ENCODE results near the gene CHN2.

The CHN2 gene

DNA sequence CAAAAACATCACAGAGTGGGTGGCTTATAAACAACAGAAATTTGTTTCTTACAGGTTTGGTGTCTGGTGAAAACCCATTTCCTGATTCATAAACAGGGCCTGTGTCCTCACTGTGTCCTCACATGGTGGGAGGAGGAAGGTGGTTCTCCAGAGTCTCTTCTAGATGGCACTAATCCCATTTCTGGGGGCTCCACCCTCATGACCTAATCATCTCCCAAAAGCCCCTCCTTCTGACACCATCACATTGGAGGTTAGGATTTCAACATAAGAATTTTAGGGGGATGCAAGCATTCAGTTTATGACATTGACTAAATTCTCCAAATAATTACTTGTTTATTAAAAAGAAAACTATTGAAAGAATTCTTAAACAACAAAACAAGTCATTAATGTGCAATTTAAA lies 116.0 kb downstream of the CHN2 start:
- DNase-seq (ENCODE audit: low spot score), result no peak

DNA sequence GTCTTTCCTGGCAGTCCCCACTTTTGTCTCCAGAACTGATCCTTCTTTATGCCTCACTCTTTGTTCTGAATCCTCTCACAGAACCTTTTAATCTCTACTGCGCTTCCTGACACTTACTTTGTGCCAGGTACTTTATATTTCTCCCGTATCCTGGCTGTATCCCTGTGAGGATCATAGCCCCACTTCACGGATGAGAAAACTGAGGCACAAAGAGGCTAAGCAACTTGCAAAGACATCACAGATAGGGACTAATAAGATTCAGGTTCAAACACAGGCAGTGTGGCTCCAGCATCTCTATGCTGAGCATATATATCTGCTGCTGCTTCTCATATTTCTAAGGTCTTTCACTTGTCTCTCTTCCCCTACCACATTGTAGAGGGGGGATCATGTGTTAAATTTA lies 116.7 kb downstream of the CHN2 start:
- no peak for DNase-seq (ENCODE audit: low spot score)

DNA sequence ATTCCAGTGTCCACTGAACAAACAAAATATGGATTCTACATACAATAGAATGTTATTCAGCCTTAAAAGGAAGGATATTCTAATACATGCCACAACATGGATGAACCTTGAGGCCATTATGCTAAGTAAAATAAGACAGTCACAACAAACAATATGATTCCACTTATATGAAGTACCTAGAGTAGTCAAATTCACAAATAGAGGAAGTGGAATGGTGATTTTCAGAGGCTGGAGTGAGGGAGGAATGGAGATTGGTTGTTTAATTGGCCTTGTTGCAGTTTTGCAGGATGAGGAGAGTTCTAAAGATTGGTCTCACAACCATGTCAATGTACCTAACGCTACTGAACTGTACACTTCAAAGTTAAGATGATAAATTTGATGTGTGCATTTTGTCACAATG lies 119.6 kb downstream of the CHN2 start:
- DNase-seq (ENCODE audit: low spot score), result no peak

DNA sequence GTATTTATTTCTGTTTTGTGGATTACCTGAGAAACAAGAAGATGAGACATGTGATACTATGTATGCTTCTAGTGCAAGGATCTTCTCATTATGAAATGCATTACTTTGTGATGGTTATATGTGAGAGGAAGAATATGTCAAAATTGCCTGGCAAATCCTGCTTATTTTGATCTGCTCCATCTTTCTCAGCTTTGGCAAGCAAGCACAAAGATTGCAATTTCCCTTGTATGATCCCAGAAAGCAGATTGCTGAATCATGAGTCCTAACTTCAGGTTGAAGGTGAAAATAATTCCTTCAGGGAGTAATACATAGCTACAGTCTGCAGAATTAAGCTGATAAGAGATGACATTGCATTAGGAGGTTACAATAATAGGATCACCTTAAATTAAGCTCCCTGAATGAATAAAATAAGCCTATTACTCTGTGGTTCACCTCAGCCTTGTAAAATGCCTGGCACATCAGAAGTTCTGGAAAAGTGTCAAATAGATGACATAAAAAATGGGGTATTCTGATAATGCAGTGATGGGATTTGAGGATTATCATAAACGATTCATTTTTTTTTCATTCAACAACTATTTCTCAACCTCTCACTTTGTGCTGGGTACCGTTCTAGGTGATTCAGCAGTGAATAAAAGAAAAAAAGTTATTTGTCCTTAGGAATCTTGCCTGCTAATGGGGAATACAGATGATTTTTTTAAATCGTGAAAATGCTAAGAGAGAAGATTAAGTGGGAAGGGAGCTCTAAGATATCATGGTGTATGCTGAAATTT lies 120.7 kb downstream of the CHN2 start:
- DNase-seq (ENCODE audit: low spot score), result no peak

DNA sequence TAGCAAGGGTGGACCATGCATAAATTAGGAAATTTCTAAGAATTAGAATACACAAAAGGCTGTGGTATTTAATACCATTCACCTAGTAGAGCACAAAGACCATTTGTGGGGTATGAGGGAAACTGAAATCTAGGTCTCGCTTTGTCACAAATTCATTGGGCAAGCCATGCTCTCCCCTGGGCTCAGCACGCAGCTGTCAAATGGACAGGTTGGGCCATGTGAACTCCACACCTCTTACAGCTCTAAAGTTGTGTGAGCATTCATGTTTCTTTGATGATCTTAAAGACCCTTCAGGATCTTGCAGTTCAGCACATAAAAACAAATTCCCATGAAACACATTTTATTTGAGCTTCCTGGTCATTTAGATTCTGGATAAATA lies 121.3 kb downstream of the CHN2 start:
- DNase-seq (ENCODE audit: low spot score), result no peak

DNA sequence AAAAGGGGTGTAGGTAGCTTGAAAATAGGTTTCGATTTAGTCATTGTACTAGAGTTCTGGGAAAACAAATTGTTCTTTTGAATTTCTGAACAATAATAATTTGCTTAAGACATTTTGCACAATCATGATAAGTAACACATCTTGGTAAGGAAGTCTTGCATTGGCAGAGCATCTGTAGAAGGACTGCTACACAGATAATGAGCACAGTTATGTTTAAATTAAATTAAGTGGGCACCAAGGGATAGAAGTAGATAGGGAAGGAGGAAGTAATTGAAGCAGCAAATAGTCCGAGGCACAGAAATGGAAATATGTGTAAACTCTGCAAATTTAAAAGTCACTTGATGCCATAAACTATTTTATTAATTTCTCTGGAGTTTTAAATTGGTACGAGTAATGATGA lies 122.4 kb downstream of the CHN2 start:
- DNase-seq (ENCODE audit: low spot score), result no peak

DNA sequence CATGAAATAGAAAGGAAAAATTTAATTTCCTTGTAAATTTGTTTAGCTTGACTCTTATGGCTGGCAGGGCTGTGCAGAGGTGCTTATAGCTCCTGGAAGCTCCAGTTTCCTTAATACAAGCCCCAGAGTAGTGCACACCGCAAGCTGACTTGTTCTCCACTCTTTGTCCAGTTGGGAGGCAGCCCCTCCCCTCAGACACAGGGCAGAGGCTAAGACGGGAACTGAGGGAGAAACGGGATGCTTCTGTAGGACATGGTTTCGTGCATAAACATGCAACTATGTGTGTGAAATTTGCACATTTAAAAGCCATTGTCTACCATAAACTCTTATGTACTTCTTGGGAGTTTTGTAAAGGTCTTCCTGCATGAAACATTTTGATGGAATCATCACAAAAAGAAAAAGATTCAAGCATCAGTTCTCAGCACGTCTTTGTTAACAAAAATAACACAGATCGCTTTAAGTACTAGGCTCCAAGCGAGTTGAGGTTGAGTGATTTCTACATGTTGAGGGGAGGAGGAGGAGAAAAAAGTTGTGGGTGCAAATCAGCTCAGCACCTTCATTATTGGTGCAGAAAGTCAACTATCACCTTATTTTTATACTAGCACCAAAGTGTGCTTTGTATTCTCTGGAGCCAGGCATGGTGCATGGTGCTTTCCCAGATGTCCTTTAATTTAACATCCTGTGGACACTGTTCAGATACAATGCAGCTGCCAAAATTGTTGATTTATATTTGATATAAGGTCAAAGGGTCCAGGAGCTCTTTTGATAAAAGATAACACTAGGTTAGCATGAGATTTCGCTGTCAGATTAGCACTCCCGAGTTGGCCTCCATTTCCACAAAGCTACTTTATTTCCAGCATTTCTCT lies 124.5 kb downstream of the CHN2 start:
- no peak for DNase-seq (ENCODE audit: low spot score)

DNA sequence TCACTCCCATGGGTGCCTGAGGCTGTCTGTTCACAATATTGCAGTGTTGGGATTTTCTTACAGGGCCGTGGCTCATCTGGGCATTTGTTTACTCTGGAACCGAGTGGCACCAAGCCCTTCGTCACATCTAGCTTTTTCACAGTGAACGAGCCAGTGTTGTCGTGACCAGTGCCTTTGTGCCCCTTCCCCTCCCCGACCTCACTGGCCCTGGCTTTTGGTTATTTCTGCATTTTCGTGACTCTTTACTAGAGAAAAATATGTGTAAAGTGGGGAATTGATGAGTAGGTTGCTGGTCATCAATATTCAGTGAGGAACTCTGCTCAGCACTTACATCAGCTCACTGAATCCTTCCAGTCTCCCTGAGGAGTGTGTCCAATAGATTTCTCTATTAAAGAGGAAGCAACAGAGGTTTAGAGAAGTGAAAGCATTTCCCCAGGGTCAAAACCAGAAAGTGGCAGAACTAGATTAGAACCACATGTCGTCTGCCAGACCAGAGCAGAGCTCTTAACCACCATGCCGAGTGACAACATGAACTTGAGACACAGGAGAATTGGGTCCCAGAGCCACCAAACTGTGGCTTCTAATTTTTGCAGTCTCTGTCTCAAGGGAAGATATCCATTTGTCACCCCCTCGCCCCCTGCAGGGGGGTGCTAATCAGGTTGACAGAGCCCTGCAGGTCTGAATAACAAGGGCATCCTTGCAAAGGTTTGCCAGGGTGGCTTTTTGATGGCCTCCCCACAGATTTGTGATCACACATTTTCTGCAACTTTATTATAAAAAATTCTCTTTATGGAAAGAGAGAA lies 125.3 kb downstream of the CHN2 start:
- DNase-seq (ENCODE audit: low spot score), result no peak

DNA sequence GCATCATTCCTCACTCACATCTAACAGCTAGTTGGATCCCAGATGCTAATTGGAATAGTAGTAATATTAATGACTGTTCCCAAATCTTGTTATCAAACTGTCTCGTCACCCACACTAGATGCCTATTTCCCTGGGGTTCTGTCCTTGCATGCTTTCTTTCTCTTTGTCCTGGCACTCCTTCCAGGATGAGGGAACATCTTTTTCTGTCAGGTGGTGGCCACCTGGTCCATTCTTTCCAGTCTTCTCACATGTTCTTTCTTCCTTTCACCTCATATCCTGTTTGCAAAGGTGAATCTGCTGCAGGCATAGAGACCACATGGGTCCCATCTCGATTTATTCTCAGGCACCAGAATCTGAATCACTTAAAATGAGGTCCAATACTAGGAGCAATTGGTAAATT lies 126.0 kb downstream of the CHN2 start:
- DNase-seq (ENCODE audit: low spot score), result no peak

DNA sequence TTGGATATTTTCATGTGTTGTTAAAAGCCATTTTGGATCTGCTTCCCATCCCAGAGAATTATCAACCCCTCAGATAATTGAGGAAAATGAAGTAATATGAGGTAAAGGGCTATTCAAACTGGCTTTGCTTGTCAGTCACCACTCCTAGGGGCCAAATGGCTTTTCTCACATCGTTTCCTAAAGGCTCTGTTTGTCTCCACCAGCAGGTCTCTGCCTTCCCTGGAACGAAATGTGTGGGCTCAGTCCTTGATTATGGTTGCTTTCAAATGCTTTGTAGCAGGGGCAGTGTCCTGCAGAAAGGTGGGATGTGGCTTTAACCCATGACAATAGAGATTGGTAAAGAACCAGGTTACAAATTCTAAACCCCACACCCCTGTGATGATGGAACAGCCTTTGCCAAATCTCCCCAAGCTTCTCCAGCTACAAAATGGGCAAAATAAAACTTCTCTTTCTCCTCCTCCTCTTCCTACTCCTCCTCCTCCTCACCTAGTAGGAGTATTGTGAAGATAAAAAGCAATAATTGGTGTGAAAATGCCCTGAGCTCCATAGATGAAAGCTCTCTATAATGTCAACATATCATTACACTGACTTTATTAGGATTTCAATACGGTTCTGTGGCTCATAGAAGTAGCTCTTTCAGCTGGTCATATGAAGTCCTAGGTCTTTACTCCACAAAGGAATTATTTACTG lies 127.6 kb downstream of the CHN2 start:
- no peak for DNase-seq (ENCODE audit: low spot score)

DNA sequence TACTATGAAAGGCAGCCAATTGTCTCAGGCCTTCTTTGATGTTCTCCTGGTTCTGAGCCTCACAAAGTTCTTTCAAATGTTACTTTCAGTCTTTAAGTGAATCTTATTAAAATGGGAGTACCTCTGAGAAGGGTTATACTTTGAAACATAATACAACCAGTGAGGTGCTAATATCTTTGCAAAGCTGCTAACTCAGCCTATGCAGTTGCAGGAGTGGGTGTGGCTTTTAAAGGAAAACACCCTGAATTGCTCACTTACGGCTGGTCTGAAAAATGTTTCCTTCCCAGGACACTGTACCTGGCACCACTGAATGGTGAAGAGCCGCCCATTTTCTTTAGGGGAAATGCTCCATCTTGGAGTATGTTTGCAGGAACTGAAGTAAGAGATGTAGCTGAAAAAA lies 130.9 kb downstream of the CHN2 start:
- DNase-seq (ENCODE audit: low spot score), result no peak

DNA sequence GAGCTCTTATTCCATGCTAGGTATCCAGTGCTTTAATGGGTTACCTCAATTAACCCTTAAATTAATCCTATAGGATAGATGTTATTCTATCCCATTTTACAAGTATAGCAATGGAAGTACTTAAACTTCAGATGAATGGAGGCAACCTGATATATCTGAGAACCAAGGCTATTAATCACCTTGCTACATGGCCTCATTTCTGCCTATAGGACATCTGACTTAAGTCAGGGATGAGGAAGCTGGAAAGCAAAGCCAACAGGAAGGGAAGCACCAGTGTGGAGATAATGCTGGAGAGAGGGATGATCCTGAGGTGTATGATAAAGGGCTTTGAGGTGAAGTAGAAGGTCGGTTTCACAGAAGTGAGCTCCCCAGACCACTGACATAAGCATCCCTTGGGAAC lies 132.3 kb downstream of the CHN2 start:
- DNase-seq (ENCODE audit: low spot score), result no peak

DNA sequence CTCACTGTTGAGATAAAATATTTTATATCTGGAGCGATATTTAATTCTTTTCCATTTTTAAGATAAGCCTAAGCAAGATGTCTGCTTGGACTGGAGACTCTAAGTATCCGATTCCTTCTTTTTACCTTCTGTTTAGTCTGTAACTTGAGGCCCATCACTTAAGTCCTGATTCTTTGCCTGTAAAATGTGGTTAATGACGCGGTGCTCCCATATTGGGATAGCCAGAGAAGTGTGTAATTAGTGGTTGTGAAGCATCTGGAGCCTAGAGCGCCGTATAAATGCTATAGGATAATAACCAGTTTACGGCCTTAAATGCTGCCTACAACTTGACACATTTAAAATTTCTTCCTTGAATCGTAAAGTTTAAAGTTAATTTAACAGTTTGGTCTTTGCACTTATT lies 132.9 kb downstream of the CHN2 start:
- no peak for DNase-seq (ENCODE audit: low spot score)

DNA sequence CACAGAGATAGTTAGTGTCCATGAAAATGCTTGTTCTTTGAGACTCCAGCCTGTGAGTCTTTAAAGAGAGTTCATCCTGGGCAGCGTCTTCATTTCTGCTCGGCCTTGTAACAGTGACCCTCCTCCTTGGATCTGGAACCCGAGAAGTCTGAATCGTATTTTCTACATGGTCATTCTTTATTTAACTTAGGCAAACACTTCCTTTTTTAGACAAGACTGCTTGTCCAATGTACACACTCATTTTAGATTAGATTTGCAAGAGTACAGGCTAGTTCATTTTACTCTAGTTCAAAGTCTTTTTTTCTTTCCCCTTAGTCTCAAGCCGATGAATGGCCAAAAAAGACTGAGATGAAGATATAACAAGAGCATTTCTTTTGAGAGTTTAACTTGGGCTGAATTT lies 133.5 kb downstream of the CHN2 start:
- DNase-seq (ENCODE audit: low spot score), result no peak

DNA sequence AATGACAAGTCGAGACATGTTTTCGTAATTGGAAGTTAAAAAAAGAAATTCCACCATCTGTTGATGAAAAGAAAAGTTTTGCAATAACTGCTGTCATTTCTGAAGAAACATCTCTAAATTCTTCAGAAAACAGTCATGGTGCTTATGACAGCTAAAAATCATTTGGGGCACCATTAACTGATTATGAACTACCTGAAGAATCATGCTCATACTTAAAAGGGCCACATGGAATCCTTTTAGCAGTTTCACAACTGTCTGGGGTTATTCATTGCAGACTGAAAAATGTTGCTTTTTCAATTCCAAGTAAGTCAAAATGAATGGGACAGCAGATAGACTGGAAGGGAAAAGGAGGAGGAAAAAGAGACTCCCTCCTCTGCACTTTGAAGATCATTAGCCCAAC lies 134.2 kb downstream of the CHN2 start:
- DNase-seq (ENCODE audit: low spot score), result no peak

DNA sequence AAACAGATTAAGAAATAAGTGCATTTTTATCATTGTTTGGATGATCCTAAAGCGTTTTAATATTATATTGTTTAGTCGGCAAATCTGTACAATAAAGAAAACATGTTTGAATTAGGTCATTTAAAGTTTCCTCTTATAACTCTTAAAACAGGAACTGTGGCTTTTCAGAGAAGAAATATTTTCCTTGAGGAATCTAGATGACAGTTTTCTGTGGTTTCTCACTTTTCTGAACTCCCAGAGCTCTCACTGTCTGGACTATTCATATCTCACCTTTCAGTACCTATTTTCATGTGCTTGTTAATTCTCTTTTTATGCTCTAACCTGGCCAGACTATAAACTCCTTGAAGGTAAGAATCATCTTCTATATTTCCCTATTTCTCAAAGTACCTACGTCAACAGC lies 135.1 kb downstream of the CHN2 start:
- DNase-seq (ENCODE audit: low spot score), result no peak

DNA sequence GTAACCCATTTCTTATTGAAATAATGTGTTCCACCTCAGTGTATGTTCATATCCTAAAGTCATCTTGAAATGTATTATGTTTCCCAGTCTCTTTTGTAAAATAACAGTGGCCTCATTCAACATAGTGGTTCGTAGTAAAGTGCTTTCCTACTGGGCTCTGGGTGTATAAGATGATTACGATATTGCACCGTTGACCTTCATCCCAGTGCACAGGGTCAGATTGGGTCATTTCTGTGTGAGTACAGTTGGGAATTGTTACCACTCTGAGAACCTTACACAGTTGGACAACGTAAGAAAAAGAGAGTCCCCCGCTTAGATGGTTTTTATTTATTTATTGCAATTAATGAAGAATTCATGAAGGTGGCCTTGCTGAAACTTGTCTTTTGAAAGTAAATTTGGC lies 135.6 kb downstream of the CHN2 start:
- DNase-seq (ENCODE audit: low spot score), result no peak

DNA sequence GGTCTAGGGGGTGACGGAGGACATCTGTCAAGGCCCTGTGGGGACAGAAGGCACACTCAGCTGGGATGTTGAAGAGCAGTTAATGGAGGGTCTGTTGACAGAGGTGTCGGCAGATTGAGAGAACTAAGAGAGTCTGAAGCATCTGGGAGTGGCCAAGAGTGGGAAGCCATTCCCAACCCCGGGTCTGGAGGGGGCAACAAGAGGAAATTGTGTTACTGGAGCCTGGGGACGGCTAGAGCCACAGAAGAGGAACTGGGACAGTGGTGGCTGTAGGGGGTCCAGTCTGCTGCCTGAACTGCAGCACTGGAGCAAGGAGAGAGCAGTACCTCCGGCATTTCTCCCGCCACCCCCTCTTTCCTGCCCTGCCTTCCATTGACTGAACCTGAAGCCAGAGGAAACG lies 136.6 kb downstream of the CHN2 start:
- DNase-seq (ENCODE audit: low spot score), result no peak

DNA sequence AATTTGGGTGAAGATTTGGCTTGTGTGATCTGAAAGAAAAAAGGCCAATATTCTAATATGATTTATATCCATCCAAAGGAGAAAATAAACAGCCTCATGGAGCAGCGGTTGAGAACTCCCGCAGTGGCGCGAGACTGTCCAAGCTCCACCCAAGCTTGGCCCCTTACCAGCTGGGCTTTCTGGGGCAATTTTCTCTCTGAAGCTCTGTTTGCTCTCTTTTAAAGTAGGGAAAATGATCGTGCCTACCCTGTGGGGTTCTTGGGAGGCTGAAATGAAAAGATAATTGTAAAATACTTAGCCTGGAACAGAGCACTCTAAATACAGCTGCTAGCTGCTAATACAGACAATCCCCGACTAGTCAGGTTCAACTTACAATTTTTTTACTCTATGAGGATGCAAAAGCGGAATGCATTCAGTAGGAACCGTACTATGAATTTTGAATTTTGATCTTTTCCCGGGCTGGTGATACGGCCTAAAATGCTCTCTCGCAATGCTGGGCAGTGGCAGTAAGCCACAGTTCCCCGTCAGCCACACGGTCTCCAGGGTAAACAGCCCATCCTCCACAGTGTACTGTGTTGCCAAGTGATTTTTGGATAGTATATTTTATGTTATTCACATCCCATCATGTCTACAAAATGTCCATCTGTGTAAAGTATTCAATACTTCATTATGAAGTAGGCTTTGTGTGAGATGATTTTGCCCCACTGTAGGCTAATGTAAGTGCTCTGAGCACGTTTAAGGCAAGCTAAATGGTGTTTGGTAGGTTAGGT lies 137.7 kb downstream of the CHN2 start:
- no peak for DNase-seq (ENCODE audit: low spot score)

DNA sequence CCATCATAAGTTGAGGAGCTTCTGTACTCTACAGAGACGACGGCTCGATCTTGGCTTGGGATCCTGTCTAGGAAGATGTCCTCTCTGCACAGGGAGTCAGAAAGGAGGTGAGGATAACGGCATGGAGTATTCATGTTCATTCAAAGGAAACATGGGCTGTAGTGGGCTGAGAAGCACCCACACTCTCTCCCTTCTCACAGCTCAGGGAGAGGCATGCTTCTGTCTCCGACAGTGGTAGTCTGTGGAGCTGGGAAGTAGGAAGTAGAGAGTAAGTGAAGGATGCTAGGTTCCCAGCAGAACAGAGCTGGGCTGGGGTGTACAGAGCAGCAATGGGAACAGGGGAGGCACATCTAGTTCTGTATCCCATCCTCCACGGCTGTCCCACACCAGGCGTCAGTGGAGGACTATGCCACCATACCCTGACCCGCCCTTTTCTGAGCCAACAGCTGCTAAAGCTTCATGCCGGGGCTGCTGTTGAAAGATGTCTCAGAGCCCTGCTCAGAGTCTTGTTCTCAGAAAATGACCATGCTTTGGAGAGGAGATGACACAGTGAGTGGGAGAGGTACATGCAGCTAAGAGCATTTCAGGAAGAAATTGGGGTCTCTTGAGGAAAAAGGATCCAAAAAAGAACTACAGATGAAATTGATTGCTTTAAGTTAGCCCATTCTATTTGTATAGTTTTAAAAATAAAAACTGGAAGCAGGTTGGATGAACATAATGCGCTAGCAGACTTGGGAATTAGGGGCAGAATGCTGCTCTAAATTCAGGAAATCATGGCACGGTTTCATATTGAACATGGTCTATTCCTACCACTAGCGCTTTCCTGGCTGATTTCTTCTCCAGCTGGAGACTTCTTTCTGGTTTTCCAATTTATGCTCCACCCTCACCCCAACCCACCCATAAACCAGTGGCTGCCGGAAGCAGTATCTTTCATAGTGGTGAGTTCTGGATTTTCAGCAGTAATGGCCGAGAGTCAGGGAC lies 138.6 kb downstream of the CHN2 start:
- no peak for DNase-seq (ENCODE audit: low spot score)

All from ecto neural progenitor cell (in vitro differentiated cells).